ENCODE measurements around the gene TMIGD2.
A peak's percentile ranks its signal among the peaks of the same experiment; 100 is the strongest.
"Not testable (repeated sequence)": the region's sequence is repeated elsewhere in the genome, so short reads cannot be mapped to it uniquely, and the experiment has no call there.

TMIGD2 gene

DNA sequence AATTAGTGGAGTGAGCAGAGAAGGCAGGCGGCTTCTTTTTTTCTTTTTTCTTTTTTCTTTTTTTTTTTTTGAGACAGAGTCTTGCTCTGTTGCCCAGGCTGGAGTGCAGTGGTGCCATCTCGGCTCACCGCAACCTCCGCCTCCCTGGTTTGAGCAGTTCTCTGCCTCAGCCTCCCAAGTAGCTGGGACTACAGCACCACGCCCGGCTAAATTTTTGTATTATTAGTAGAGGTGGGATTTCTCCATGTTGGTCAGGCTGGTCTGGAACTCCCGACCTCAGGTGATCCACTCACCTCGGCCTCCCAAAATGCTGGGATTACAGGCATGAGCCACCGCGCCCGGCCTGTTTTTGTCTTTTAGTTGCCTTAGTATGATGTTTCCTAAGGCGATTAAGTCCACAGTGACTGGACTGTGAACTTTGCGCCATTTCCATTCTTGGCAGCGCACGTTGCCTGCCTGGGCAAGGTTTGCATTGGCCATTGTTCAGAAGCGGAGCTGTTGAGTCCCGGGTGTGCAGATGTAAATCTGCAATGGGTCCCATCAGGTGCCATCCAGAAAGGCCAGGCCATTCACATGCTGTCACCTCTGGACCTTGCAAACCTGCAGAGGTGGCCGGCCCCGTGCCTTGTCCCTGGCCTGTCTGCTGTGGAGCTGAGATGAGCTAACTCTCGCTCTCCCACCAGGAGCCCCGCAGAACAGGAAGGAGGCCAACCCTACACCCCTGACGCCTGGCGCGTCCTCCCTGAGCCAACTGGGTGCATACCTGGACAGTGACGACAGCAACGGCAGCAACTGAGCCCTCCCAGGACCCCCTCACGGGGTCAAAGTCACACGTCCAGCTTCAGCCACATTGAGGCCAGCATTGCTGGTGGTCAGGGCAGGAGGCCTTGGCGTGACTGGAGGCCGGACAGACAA, 34.0 kb downstream of the TMIGD2 start:
- DNase-seq (ENCODE audit: low read depth in 2 of 3, low spot score in 1 of 3) = no peak

DNA sequence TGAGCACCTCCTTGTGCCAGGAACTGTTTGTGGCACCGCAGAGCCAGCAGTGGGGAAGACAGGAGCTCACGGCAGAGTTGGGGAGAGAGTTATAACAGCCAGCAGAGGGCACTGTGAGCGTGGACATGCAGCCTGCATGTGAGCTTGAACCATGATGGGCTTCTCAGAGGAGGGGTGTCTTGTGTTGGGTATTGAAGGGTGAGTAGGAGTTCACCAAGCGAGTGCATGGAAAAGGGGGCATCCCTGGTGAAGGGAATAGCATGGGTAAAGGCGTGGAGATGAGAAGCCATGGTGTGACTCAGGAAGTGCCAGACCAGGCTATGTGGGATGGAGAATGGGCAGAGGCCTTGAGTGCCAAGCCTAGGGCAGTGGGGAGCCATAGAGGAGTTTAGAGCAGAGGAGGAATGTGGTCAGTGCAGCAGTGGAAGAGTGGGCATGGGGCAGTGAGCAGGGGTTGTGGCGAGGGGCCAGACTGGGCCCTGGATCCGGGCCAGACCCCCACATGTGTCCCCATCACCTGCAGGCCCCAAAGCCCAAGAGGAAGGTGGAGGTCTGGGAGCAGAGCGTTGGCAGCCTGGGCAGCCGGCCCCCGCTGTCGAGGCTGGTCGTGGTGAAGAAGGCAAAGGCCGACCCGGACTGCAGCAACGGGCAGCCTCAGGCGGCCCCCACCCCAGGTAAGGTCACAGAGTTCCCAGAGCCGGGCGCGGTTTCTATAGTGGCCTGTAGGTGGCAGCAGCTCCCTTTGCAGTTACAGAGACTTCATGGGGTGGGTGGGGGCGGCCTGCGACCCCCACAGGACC, 34.9 kb downstream of the TMIGD2 start:
- DNase-seq (ENCODE audit: low read depth in 2 of 3, low spot score in 1 of 3) = peak; percentile 41 to 55 (median 42)

DNA sequence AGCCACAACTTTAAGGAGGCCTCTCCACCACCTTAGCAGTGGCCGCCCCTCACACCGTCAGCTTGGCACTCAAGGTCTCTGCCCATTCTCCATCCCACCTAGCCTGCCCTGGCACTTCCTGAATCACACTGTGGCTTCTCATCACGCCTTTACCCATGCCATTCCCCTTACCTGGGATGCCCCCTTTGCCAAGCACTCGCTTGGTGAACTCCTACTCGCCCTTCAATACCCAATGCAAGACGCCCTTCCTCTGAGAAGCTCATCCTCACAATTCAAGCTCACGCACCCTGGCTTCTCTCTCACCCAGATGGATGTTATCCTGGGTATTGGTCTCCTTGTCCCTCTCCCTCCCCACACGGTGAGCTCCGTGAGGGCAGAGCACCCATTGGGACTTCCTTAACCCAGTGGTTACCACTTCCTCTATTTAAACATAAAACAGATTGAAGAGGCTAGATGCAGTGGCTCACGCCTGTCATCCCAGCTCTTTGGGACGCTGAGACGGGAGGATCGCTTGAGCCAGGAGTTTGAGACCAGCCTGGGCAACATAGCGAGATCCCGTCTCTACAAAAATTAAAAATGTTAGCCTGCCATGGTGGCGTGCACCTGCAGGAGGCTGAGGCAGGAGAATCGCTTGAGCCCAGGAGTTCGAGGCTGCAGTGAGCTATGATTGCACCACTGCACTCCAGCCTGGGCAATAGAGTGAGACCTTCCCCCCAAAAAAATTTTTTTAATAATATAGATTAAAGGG, 35.8 kb downstream of the TMIGD2 start:
- DNase-seq (ENCODE audit: low read depth in 2 of 3, low spot score in 1 of 3) = no peak

DNA sequence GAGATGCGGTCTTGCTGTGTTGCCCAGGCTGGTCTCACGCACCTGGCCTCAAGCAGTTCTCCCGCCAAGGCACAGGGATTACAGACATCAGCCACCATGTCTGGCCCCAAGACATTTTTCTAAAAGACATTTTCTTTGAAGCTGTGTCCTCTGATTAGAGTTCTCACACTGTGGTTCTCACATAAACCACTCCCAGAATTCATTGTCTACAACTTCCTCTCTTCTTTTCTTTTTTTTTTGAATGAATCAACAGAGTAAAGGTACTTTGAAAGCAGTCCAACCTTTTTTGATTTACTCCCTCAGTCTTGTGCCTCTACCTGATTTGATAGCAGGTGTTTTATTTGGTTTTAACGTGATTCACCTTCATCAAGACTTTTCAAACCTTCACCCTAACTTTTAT, 37.4 kb downstream of the TMIGD2 start:
- no peak for DNase-seq (ENCODE audit: low read depth in 2 of 3, low spot score in 1 of 3)

DNA sequence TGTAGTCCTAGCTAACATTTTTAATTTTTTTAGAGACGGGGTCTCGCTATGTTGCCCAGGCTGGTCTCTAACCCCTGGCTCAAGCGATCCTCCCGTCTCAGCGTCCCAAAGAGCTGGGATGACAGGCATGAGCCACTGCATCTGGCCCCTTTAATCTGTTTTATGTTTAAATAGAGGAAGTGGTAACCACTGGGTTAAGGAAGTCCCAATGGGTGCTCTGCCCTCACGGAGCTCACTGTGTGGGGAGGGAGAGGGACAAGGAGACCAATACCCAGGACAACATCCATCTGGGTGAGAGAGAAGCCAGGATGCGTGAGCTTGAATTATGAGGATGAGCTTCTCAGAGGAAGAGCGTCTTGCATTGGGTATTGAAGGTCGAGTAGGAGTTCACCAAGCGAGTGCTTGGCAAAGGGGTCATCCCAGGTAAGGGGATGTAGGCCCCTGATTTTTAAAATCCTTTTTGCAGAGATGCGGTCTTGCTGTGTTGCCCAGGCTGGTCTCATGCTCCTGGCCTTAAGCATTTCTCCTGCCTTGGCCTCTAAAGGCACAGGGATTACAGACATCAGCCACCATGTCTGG, 41.5 kb downstream of the TMIGD2 start:
- DNase-seq (ENCODE audit: low read depth in 2 of 3, low spot score in 1 of 3) = no peak

DNA sequence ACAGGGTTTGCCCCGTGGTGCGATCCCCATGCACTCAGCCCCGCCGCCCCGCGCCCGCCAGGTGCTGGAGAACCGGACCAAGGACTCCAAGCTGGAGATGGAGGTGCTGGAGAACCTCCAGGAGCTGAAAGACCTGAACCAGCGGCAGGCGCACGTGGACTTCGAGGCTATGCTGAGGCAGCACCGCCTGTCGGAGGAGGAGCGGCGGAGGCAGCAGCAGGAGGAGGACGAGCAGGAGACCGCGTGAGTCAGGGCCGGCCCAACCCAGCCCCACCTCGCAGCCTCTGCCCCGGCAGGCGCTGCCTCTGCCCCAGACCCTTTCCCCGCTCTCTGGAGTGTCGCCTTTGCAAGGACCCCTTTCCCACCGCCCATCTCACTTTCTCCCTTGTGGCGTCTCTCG, 44.0 kb downstream of the TMIGD2 start:
- DNase-seq (ENCODE audit: low read depth in 2 of 3, low spot score in 1 of 3) = no peak

DNA sequence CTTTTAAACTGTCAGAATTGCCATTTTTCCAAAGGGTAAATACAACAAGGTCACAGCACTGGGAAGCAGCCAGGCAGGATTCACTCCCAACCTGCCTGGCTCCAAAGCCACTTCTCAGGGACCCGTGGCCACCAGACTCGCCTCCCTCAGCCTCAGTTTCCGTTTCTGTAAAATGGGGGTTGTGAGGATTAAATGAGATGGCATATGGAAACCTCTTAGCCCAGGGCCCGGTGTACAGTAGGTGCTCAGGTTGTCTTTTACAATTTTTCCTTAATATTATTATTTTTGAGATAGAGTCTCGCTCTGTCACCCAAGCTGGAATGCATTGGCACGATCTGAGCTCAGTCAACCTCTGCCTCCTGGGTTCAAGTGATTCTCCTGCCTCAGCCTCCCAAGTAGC, 45.2 kb downstream of the TMIGD2 start:
- DNase-seq (ENCODE audit: low read depth in 2 of 3, low spot score in 1 of 3) = no peak

DNA sequence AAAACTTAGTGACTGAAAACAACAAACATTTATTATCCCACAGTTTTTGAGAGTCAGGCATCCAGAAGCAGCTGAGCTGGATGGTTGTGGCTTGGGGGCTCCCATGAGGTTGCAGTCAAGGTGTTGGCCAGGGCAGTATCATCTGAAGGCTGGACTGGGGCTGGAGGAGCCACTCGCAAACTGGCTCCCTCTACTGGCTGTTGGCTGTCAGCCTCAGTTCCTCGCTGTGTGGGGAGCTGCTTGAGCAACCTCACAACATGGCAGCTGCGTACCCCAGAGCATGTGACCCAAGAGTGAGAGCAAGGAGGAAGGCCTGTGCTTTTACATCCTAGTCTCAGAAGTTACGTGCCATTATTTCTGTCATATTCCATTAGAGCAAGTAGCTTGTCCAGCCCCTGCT, 45.6 kb downstream of the TMIGD2 start:
- DNase-seq (ENCODE audit: low read depth in 2 of 3, low spot score in 1 of 3) = no peak

DNA sequence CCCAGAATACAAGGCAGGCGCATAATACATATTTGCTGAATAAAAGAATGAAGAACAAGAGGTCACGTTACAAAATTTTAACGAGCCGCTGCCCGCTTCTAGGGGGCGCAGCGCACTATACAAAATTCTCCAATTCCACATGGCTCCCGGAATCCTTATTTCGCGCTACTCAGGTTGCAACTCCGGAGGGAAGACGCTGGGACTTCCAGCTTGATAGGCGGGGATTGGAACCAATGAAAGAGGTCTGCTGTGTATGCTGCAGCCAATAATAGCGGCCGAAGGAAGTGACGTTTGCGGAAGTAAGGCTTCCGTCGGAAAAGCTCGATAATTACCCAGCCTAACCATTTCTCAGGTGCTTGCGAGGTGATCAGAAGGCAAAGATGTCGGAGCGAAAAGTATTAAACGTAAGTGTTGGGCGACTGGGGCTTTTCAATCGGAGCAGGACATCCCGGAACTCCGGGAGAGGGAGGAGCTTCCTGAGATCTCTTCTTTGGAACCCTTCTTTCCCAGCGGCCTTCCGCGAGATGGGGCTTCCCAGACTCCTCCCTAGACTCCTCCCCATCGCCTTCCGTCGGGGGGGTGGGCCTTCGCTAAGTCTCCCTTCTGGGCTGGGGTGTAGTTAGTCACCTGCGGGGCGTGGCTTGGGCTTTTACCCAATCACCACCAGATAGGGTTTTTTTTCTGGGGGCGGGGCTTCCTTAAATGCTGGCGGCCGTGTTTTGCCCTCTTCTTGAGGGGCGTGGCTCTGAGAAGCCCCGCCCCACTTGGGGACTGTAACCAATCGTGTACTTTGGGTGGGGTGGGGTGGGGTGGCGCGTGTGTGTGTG, 55.2 kb downstream of the TMIGD2 start, which contains the start of gene YJU2:
YJU2 (plus strand) TSS at position 314 of the 827 bp plus-strand sequence; CDS start at position 381, 67 bp downstream.
- DNase-seq (ENCODE audit: low read depth in 2 of 3, low spot score in 1 of 3) = peak; percentile 98 to 99 (median 98)

DNA sequence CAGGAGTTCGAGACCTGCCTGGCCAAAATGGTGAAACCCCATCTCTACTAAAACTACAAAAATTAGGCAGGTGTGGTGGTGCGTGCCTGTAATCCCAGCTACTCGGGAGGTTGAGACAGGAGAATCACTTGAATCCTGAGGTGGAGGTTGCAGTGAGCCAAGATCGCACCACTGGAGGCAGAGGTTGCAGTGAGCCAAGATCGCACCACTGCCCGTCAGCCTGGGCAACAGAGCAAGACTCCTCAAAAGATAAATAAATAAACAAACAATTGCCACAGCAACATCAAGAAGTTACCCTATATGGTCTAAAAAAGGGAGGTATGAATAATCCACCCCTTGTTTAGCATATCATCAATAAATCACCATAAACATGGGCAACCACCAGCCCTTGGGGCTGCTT, 56.3 kb downstream of the TMIGD2 start:
- DNase-seq (ENCODE audit: low read depth in 2 of 3, low spot score in 1 of 3) = not testable (repeated sequence)
